MM.1S (cell line): Measurements from ENCODE around the gene LDB1.

ENCODE experiments used
- EZH2 ChIP-seq: fragments of 300-600 bp; sonication (generic); optimal IDR thresholded peaks from 2 replicates; pipeline ENCODE3; 2017; ENCODE audit warnings: low read depth, mild to moderate bottlenecking, antibody characterized with exemption, low read length, mixed read lengths
- EZH2phosphoT487 ChIP-seq: fragments of 300-600 bp; sonication (generic); IDR thresholded peaks from 2 replicates; pipeline ENCODE4 v1.6.1; 2018; ENCODE audit warnings: antibody characterized with exemption, low read length
- TF ChIP-seq, protein P1 (sequence below): fragments of 300-600 bp; sonication (generic); IDR thresholded peaks from 2 replicates; pipeline ENCODE4 v1.5.1; 2016; ENCODE audit warnings: antibody characterized with exemption, low read length, mixed read lengths

DNA sequence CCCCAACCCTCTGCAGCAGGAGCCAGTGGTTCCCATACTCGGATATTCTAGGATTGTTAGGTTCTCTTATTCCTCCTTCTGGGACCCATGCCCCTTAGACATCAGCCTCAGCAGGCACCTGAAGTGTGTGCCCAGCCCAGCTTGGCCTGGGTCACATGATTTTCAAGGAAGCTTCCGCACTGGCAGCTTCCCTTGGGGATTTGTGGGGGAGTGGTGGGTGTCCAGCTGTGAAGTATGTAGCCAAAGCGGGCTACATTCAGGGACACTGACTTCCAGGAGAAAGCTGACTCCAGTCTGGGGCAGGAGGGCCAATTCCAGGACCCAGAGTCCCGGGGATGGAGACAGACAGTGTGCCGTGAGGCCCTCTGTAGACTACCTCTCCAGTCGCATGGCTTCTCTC lies 1.3 kb downstream of the LDB1 start:
- TF ChIP-seq EZH2 (no peak), EZH2phosphoT487 (no peak)
- TF ChIP-seq, protein P1, sequence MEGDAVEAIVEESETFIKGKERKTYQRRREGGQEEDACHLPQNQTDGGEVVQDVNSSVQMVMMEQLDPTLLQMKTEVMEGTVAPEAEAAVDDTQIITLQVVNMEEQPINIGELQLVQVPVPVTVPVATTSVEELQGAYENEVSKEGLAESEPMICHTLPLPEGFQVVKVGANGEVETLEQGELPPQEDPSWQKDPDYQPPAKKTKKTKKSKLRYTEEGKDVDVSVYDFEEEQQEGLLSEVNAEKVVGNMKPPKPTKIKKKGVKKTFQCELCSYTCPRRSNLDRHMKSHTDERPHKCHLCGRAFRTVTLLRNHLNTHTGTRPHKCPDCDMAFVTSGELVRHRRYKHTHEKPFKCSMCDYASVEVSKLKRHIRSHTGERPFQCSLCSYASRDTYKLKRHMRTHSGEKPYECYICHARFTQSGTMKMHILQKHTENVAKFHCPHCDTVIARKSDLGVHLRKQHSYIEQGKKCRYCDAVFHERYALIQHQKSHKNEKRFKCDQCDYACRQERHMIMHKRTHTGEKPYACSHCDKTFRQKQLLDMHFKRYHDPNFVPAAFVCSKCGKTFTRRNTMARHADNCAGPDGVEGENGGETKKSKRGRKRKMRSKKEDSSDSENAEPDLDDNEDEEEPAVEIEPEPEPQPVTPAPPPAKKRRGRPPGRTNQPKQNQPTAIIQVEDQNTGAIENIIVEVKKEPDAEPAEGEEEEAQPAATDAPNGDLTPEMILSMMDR: no peak
